Caco-2 (cell line): ENCODE data around the gene WNT2B. TPM values are rescaled to one million over a fixed set of nuclear protein-coding genes. Genes with fewer than 3 reads are reported as not detected.

Experiments used
- BruUV-seq: library from RNA; stranded (reverse); fragments of 400-500 nt; replicated peaks from 2 replicates; lab custom pipeline; 2021; lab: Mats Ljungman, UMichigan
- CTCF ChIA-PET: fragments of 300-600 bp; sonication (Branson Sonifier 250); formaldehyde crosslinking; loops from one replicate; lab custom pipeline; 2022; ENCODE audit warnings: antibody characterized with exemption; lab: Charles Lee
- POLR2A ChIA-PET: fragments of 300-600 bp; sonication (Branson Sonifier 250); formaldehyde crosslinking; loops from one replicate; lab custom pipeline; 2022; ENCODE audit warnings: antibody characterized with exemption; lab: Charles Lee
- DNase-seq, 2 experiments: peaks; one replicate each; pipeline versions ENCODE4 v3.0.0 to v3.0.0-alpha.2; 2020 to 2022
- H3K27me3 ChIP-seq: replicated peaks from 2 replicates; pipeline ENCODE4 v1.6.0; 2011; ENCODE audit warnings: low read length; ENCODE audit not compliant: control insufficient read depth, insufficient read depth
- H3K36me3 ChIP-seq: 2 replicates; pipeline ENCODE4 v1.5.1; 2011; ENCODE audit warnings: low read length; ENCODE audit not compliant: control insufficient read depth, insufficient read depth
- H3K4me1 ChIP-seq: fragments of 250-450 bp; sonication (Bioruptor Pico); 2 replicates; pipeline ENCODE4 v1.5.1; 2020; ENCODE audit warnings: mild to moderate bottlenecking
- H3K4me3 ChIP-seq: 2 replicates; pipeline ENCODE4 v1.5.1; 2011; ENCODE audit warnings: low read depth, mild to moderate bottlenecking, control low read depth, low read length
- H3K9me3 ChIP-seq: fragments of 250-450 bp; sonication (Bioruptor Pico); 2 replicates; pipeline ENCODE4 v1.5.1; 2020; ENCODE audit warnings: mild to moderate bottlenecking, moderate library complexity
- H3K27ac Mint-ChIP-seq: one replicate; pipeline ENCODE4 v1.8.0; 2022; ENCODE audit warnings: mixed read lengths; ENCODE audit not compliant: unreplicated experiment
- H3K27me3 Mint-ChIP-seq: one replicate; pipeline ENCODE4 v1.8.0; 2022; ENCODE audit warnings: mixed read lengths; ENCODE audit not compliant: insufficient read depth, unreplicated experiment
- H3K36me3 Mint-ChIP-seq: one replicate; pipeline ENCODE4 v1.8.0; 2022; ENCODE audit warnings: mild to moderate bottlenecking, mixed read lengths; ENCODE audit not compliant: insufficient read depth, unreplicated experiment
- H3K4me1 Mint-ChIP-seq: one replicate; pipeline ENCODE4 v1.8.0; 2022; ENCODE audit warnings: low read depth, mixed read lengths; ENCODE audit not compliant: unreplicated experiment
- H3K4me3 Mint-ChIP-seq: one replicate; pipeline ENCODE4 v1.8.0; 2022; ENCODE audit warnings: mild to moderate bottlenecking, moderate library complexity, mixed read lengths; ENCODE audit not compliant: unreplicated experiment
- H3K9me3 Mint-ChIP-seq: one replicate; pipeline ENCODE4 v1.8.0; 2022; ENCODE audit warnings: mixed read lengths; ENCODE audit not compliant: unreplicated experiment
- CTCF ChIP-seq, 2 experiments: fragments of 200-600 bp in 1 of 2; IDR thresholded peaks; 1 replicate in 1 of 2; 2 replicates in 1 of 2; pipeline versions ENCODE4 v1.5.1 to v1.8.0; 2011 to 2022; ENCODE audit warnings: antibody characterized with exemption in 1 of 2, control low read depth in 1 of 2, inconsistent platforms in 1 of 2, low read depth in 1 of 2, low read length in 1 of 2, mild to moderate bottlenecking in 1 of 2, moderate library complexity in 1 of 2; ENCODE audit not compliant: insufficient read depth in 1 of 2, severe bottlenecking in 1 of 2, unreplicated experiment in 1 of 2
- intact Hi-C: fragments of 100-400 bp; cut with micrococcal nuclease; formaldehyde crosslinking; loops from one replicate; pipeline ENCODE4 v1.10.0; 2022; ENCODE audit not compliant: unreplicated experiment
- total RNA-seq: library from RNA; stranded (reverse); gene quantifications from 2 replicates; pipeline ENCODE4 v1.2.3, GENCODE V29; 2022

WNT2B gene
- total RNA-seq, 1 experiment from 2014 or later = 0.70 TPM

GRCh38 chr1:112549590-112549989, 40.8 kb downstream of the WNT2B start:
- Mint-ChIP-seq H3K9me3 (no peaks in the 10 kb centered on the region), H3K4me1 (no peaks in the 10 kb centered on the region), H3K36me3 (no peaks in the 10 kb centered on the region), H3K27ac (no peak overlapping the region), H3K27me3 (no peaks in the 10 kb centered on the region), H3K4me3 (no peak overlapping the region)
- POLR2A ChIA-PET = no interaction called here
- no peak overlapping the region for H3K4me3 ChIP-seq
- TF ChIP-seq CTCF (IDR thresholded peaks at IDR 0.05; ENCODE audit: insufficient read depth in 1 of 2, low read depth in 1 of 2, low read length in 1 of 2, severe bottlenecking in 1 of 2, unreplicated experiment in 1 of 2) = no peak
- intact Hi-C loops = no loop called here
- CTCF ChIA-PET = no interaction called here
- H3K36me3 ChIP-seq = no peaks in the 10 kb centered on the region
- no peaks in the 10 kb centered on the region for H3K9me3 ChIP-seq
- H3K27me3 ChIP-seq = no peaks in the 10 kb centered on the region
- DNase-seq = no peak
- no peaks in the 10 kb centered on the region for H3K4me1 ChIP-seq
- BruUV-seq = no TSS peak

GRCh38 chr1:112554411-112554810, 45.6 kb downstream of the WNT2B start:
- Histone ChIP-seq H3K36me3 (no peaks in the 10 kb centered on the region), H3K4me1 (no peaks in the 10 kb centered on the region), H3K9me3 (no peaks in the 10 kb centered on the region), H3K4me3 (no peak overlapping the region), H3K27me3 (no peaks in the 10 kb centered on the region)
- no peaks in the 10 kb centered on the region for H3K27me3 Mint-ChIP-seq
- CTCF ChIA-PET = no interaction called here
- DNase-seq = no peak
- POLR2A ChIA-PET = no interaction called here
- no peak for TF ChIP-seq CTCF (IDR thresholded peaks at IDR 0.05; ENCODE audit: insufficient read depth in 1 of 2, low read depth in 1 of 2, low read length in 1 of 2, severe bottlenecking in 1 of 2, unreplicated experiment in 1 of 2)
- no peaks in the 10 kb centered on the region for H3K4me1 Mint-ChIP-seq
- H3K9me3 Mint-ChIP-seq = no peaks in the 10 kb centered on the region
- no peak overlapping the region for H3K4me3 Mint-ChIP-seq
- no peak overlapping the region for H3K27ac Mint-ChIP-seq
- peaks cover 6% of the 10 kb centered on the region for H3K36me3 Mint-ChIP-seq
- BruUV-seq = no TSS peak
- intact Hi-C loops = no loop called here

- no peaks in the 10 kb centered on the region for H3K27me3 Mint-ChIP-seq
- ChIA-PET CTCF (no interaction called here), POLR2A (no interaction called here)
- H3K36me3 ChIP-seq = no peaks in the 10 kb centered on the region
- no peaks in the 10 kb centered on the region for H3K4me1 ChIP-seq
- intact Hi-C loops = no loop called here
- no peaks in the 10 kb centered on the region for H3K4me1 Mint-ChIP-seq
- no TSS peak for BruUV-seq
- no peak for TF ChIP-seq CTCF (IDR thresholded peaks at IDR 0.05; ENCODE audit: insufficient read depth in 1 of 2, low read depth in 1 of 2, low read length in 1 of 2, severe bottlenecking in 1 of 2, unreplicated experiment in 1 of 2)
- H3K4me3 ChIP-seq = no peak overlapping the region
- no peaks in the 10 kb centered on the region for H3K9me3 Mint-ChIP-seq
- H3K27me3 ChIP-seq = no peaks in the 10 kb centered on the region
- peaks cover 6% of the 10 kb centered on the region for H3K36me3 Mint-ChIP-seq
- H3K9me3 ChIP-seq = no peaks in the 10 kb centered on the region
- no peak overlapping the region for H3K27ac Mint-ChIP-seq
- no peak overlapping the region for H3K4me3 Mint-ChIP-seq
- no peak for DNase-seq
Observed at GRCh38 chr1:112557385-112557784, 48.6 kb downstream of the WNT2B start.
